ENCODE results near the gene WDR90. TPM values are rescaled to one million over a fixed set of nuclear protein-coding genes. Genes with fewer than 3 reads are reported as not detected.

Gene WDR90
- total and polyA plus RNA-seq, 2 of the 13 experiments (the other 11 are each of a cell fraction or from before 2014, with no cell fraction given), result 14.9 to 28.9 TPM

DNA sequence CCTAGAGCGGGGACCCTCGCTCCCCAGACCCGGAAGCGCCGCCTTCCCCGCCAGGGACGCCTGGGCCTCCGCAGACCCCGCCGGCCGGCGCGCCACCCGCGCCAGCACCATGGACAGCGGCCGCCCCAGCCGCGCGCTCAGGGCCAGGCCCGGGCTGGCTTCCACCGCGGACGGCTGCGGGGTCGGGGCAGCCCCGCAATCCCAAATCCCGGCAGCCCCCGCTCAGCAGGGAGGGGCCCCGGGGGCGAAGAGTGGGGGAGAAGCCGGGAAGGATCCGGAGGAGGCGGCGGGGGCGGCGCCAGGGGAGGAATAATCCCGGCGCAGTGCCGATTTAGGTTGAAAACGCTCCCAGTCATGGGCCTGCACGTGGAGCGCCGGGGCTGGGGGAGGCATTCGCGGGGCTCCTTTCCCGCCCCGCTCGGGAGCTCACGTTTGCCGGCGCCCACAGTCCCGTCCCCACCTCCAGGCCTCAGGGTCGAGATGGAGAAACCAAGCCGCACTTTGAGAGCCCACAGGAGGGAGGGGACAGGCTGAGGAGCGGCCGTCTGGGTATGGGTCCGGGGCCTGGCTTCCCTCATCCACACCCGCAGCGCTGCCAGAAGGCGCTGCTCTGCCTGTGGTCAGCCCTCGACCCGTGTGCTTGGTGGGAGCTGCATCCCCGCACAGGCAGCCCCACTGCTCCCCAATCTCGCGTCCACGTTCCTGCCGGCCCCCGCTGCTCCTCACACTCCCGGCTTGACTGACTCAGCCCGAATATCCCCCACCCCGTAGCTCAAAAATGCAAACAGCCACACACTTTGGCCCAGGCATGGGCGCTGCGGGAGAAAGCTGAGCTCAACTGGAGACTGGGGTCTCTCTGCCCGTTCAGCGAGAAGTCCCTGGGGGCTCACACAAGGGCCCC lies 51.8 kb downstream of the WDR90 start (continued):
- no peak for TF ChIP-seq ZSCAN31 (CRISPR knock-in tag; IDR thresholded peaks at IDR 0.05; ENCODE audit: low read depth)
- no peak for TF ChIP-seq SIX1 (CRISPR knock-in tag; IDR thresholded peaks at IDR 0.05; ENCODE audit: borderline replicate concordance)
- peak; percentile 71 for TF ChIP-seq ZNF709 (CRISPR knock-in tag; IDR thresholded peaks at IDR 0.05)
- TF ChIP-seq ZNF616 (CRISPR knock-in tag; IDR thresholded peaks at IDR 0.05; ENCODE audit: low read depth), result no peak
- TF ChIP-seq, protein P1, sequence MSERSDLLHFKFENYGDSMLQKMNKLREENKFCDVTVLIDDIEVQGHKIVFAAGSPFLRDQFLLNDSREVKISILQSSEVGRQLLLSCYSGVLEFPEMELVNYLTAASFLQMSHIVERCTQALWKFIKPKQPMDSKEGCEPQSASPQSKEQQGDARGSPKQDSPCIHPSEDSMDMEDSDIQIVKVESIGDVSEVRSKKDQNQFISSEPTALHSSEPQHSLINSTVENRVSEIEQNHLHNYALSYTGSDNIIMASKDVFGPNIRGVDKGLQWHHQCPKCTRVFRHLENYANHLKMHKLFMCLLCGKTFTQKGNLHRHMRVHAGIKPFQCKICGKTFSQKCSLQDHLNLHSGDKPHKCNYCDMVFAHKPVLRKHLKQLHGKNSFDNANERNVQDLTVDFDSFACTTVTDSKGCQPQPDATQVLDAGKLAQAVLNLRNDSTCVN (CRISPR knock-in tag; IDR thresholded peaks at IDR 0.05; ENCODE audit: borderline replicate concordance), result no peak
- TF ChIP-seq ZNF879 (CRISPR knock-in tag; IDR thresholded peaks at IDR 0.05), result no peak
- TF ChIP-seq ZSCAN29 (CRISPR knock-in tag; conservative IDR thresholded peaks at IDR 0.05), result no peak
- peak; percentile 97 for TF ChIP-seq KLF6 (CRISPR knock-in tag; IDR thresholded peaks at IDR 0.05)
- TF ChIP-seq, protein P2, sequence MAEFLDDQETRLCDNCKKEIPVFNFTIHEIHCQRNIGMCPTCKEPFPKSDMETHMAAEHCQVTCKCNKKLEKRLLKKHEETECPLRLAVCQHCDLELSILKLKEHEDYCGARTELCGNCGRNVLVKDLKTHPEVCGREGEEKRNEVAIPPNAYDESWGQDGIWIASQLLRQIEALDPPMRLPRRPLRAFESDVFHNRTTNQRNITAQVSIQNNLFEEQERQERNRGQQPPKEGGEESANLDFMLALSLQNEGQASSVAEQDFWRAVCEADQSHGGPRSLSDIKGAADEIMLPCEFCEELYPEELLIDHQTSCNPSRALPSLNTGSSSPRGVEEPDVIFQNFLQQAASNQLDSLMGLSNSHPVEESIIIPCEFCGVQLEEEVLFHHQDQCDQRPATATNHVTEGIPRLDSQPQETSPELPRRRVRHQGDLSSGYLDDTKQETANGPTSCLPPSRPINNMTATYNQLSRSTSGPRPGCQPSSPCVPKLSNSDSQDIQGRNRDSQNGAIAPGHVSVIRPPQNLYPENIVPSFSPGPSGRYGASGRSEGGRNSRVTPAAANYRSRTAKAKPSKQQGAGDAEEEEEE (CRISPR knock-in tag; IDR thresholded peaks at IDR 0.05; ENCODE audit: borderline replicate concordance), result no peak
- TF ChIP-seq, protein P3, sequence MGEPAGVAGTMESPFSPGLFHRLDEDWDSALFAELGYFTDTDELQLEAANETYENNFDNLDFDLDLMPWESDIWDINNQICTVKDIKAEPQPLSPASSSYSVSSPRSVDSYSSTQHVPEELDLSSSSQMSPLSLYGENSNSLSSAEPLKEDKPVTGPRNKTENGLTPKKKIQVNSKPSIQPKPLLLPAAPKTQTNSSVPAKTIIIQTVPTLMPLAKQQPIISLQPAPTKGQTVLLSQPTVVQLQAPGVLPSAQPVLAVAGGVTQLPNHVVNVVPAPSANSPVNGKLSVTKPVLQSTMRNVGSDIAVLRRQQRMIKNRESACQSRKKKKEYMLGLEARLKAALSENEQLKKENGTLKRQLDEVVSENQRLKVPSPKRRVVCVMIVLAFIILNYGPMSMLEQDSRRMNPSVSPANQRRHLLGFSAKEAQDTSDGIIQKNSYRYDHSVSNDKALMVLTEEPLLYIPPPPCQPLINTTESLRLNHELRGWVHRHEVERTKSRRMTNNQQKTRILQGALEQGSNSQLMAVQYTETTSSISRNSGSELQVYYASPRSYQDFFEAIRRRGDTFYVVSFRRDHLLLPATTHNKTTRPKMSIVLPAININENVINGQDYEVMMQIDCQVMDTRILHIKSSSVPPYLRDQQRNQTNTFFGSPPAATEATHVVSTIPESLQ (CRISPR knock-in tag; conservative IDR thresholded peaks at IDR 0.05), result no peak
- TF ChIP-seq CBFB (CRISPR knock-in tag; IDR thresholded peaks at IDR 0.05), result no peak
- TF ChIP-seq ZNF432 (CRISPR knock-in tag; IDR thresholded peaks at IDR 0.05; ENCODE audit: borderline replicate concordance), result no peak
- TF ChIP-seq, protein P4, sequence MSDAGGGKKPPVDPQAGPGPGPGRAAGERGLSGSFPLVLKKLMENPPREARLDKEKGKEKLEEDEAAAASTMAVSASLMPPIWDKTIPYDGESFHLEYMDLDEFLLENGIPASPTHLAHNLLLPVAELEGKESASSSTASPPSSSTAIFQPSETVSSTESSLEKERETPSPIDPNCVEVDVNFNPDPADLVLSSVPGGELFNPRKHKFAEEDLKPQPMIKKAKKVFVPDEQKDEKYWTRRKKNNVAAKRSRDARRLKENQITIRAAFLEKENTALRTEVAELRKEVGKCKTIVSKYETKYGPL (CRISPR knock-in tag; IDR thresholded peaks at IDR 0.05), result peak; percentile 78
- no peak for TF ChIP-seq KLF9 (CRISPR knock-in tag; IDR thresholded peaks at IDR 0.05; ENCODE audit: low read depth)
- TF ChIP-seq GATAD2A (CRISPR knock-in tag; IDR thresholded peaks at IDR 0.05), result no peak
- TF ChIP-seq ZNF296 (CRISPR knock-in tag; conservative IDR thresholded peaks at IDR 0.05), result no peak
- peak; percentile 84; the same call in 1 of the 2 replicates for TF ChIP-seq ATF7-NPFF (CRISPR knock-in tag; IDR thresholded peaks at IDR 0.05; ENCODE audit: low read depth)
- TF ChIP-seq, protein P5, sequence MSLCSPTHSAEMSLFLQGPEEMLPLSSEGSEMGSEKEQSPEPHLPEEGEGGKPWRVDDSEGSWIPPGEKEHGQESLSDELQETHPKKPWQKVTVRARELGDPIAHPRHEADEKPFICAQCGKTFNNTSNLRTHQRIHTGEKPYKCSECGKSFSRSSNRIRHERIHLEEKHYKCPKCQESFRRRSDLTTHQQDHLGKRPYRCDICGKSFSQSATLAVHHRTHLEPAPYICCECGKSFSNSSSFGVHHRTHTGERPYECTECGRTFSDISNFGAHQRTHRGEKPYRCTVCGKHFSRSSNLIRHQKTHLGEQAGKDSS (CRISPR knock-in tag; IDR thresholded peaks at IDR 0.05; ENCODE audit: borderline replicate concordance, low read depth), result no peak
- TF ChIP-seq NFE2L1 (CRISPR knock-in tag; IDR thresholded peaks at IDR 0.05; ENCODE audit: borderline replicate concordance), result no peak
- TF ChIP-seq ZNF350 (CRISPR knock-in tag; IDR thresholded peaks at IDR 0.05; ENCODE audit: borderline replicate concordance, low read depth), result no peak
- no peak for TF ChIP-seq SMAD1 (CRISPR knock-in tag; IDR thresholded peaks at IDR 0.05; ENCODE audit: borderline replicate concordance, low read depth)
